Erythroblast (primary cell): ENCODE results near the gene MS4A7.

Source experiments
- GATA1 ChIP-seq: IDR thresholded peaks from 2 replicates; pipeline ENCODE4 v1.6.1; 2011; ENCODE audit warnings: low read depth, mild to moderate bottlenecking, control low read depth, low read length, moderate library complexity
- POLR2A ChIP-seq: IDR thresholded peaks from 2 replicates; pipeline ENCODE4 v1.6.1; 2011; ENCODE audit warnings: mild to moderate bottlenecking, low read length

- no peak for TF ChIP-seq POLR2A
- no peak for TF ChIP-seq GATA1
Observed at GRCh38 chr11:60420015-60420414, 41.7 kb downstream of the MS4A7 start.
